Thymus (tissue), 11 donors: Measurements from ENCODE around the gene EXOC4. TPM values are rescaled to one million over a fixed set of nuclear protein-coding genes. Genes with fewer than 3 reads are reported as not detected.

Experiments used
- DNase-seq, 9 donors: peaks; one replicate each; pipeline ENCODE4 v3.0.0-alpha.2; 2013; ENCODE audit warnings: low spot score in 9 of 9, low read depth in 6 of 9, missing footprints in 1 of 9
- H3K27ac ChIP-seq, 2 donors: one replicate each; pipeline ENCODE4 v1.5.1; 2013; ENCODE audit warnings: control low read depth in 1 of 2, low read depth in 1 of 2, low read length in 1 of 2, mild to moderate bottlenecking in 1 of 2, moderate library complexity in 1 of 2
- H3K27me3 ChIP-seq, 2 donors: one replicate each; pipeline ENCODE4 v1.5.1; 2013; ENCODE audit warnings: low read length in 1 of 2; ENCODE audit not compliant: control insufficient read depth in 2 of 2, insufficient read depth in 1 of 2
- H3K36me3 ChIP-seq, 2 donors: one replicate each; pipeline ENCODE4 v1.5.1; 2013; ENCODE audit warnings: low read length in 1 of 2, mild to moderate bottlenecking in 1 of 2, moderate library complexity in 1 of 2; ENCODE audit not compliant: control insufficient read depth in 2 of 2, insufficient read depth in 2 of 2
- H3K4me1 ChIP-seq, 2 donors: one replicate each; pipeline ENCODE4 v1.5.1; 2013; ENCODE audit warnings: low read length in 2 of 2; ENCODE audit not compliant: control insufficient read depth in 2 of 2, insufficient read depth in 2 of 2
- H3K4me3 ChIP-seq, 2 donors: one replicate each; pipeline ENCODE4 v1.5.1; 2013; ENCODE audit warnings: low read length in 2 of 2, control low read depth in 1 of 2, mild to moderate bottlenecking in 1 of 2
- H3K9me3 ChIP-seq, 2 donors: one replicate each; pipeline ENCODE4 v1.5.1; 2013; ENCODE audit warnings: low read length in 1 of 2, mild to moderate bottlenecking in 1 of 2; ENCODE audit not compliant: control insufficient read depth in 2 of 2, insufficient read depth in 1 of 2
- WGBS: extraction: QIAGEN DNeasy Blood & Tissue Kit; methylation state at CpG from one replicate; pipeline ENCODE4 v1.1.7; 2013; 5-methylcytosine and 5-hydroxymethylcytosine counted together
- polyA plus RNA-seq: library from polyadenylated mRNA; stranded (reverse); fragments of 200-250 nt; gene quantifications from one replicate; pipeline ENCODE4 v1.2.3, GENCODE V29; 2013
- total RNA-seq: library from RNA; stranded (reverse); fragments of 120-200 nt; gene quantifications from one replicate; pipeline ENCODE4 v1.2.4, GENCODE V29; 2013
- donor health status: healthy.

The EXOC4 gene
- total and polyA plus RNA-seq, 2 donors, result 25.5 to 51.2 TPM

DNA sequence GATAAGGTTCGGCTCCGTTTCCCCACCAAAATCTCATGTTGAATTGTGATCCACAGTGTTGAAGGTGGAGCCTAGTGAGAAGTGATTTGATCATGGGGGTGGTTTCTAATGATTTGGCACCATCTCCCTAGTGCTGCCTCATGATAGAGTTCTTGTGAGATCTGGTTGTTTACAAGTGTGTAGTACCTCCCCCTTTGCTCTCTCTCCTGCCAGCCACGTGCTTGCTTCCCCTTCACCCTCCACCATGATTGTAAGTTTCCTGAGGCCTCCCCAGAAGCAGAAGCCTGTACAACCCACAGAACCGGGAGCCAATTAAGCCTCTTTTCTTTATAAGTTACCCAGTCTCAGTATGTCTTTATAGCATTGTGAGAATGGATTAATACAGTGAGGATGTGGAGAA is 862.1 kb downstream of the EXOC4 start:
- no peaks in the 10 kb centered on the region for H3K9me3 ChIP-seq
- H3K36me3 ChIP-seq, result no peaks in the 10 kb centered on the region
- no peak overlapping the region for H3K4me3 ChIP-seq
- no peak overlapping the region for H3K27ac ChIP-seq
- 83% methylated on average over 4 of the region's 4 CpGs for WGBS
- DNase-seq, result no peak
- no peaks in the 10 kb centered on the region for H3K27me3 ChIP-seq
- H3K4me1 ChIP-seq, result no peaks in the 10 kb centered on the region

Other genes with a start within 250 kb of the EXOC4 start
- 56.6 TPM for gene CHCHD3, start 171.0 kb upstream of the EXOC4 start, total RNA-seq
- gene CHCHD3, start 171.0 kb upstream of the EXOC4 start, polyA plus RNA-seq, result 22.5 TPM